Cardiac muscle cell (in vitro differentiated cells and primary cell): Measurements from ENCODE around the gene CCSER1. TPM values are rescaled to one million over a fixed set of nuclear protein-coding genes. Genes with fewer than 3 reads are reported as not detected.

ENCODE experiments used
- DNase-seq, 2 donors: peaks; one replicate each; pipeline versions ENCODE4 v3.0.0 to v3.0.0-alpha.2; 2010 to 2017; ENCODE audit warnings: low read depth in 1 of 2, low spot score in 1 of 2
- H3K27ac ChIP-seq: fragments of 200-600 bp; sonication (generic); 2 replicates; pipeline ENCODE4 v1.5.1; 2016
- H3K27me3 ChIP-seq: fragments of 200-600 bp; sonication (generic); 2 replicates; pipeline ENCODE4 v1.6.0; 2016; ENCODE audit warnings: control low read depth
- H3K36me3 ChIP-seq: fragments of 200-600 bp; sonication (generic); 2 replicates; pipeline ENCODE4 v1.5.1; 2016; ENCODE audit warnings: control low read depth
- H3K4me1 ChIP-seq: fragments of 200-600 bp; sonication (generic); 2 replicates; pipeline ENCODE4 v1.8.1; 2017; ENCODE audit warnings: low read depth, mild to moderate bottlenecking, mixed run types
- H3K4me3 ChIP-seq: fragments of 200-600 bp; sonication (generic); 2 replicates; pipeline ENCODE4 v1.5.1; 2016; ENCODE audit warnings: mild to moderate bottlenecking
- H3K9me3 ChIP-seq: fragments of 200-600 bp; sonication (generic); 2 replicates; pipeline ENCODE4 v1.5.1; 2017; ENCODE audit warnings: low read depth, mild to moderate bottlenecking, control low read depth
- CTCF ChIP-seq: IDR thresholded peaks from 2 replicates; pipeline ENCODE4 v1.5.1; 2012; ENCODE audit warnings: low read depth, mild to moderate bottlenecking, low read length
- polyA plus RNA-seq: library from polyadenylated mRNA; unstranded; fragments of >200 nt; fragmentation: Nextera tagmentation; extraction: Ambion mirVana; gene quantifications from 2 replicates; pipeline ENCODE4 v1.2.1, GENCODE V29; 2016
- total RNA-seq: library from RNA; depleted of rRNA; stranded (reverse); fragments of >200 nt; gene quantifications from 2 replicates; pipeline ENCODE4 v1.2.3, GENCODE V29; 2016

The CCSER1 gene
- total and polyA plus RNA-seq, 2 experiments from 2014 or later = 0.77 to 3.6 TPM

GRCh38 chr4:90425893-90426292 lies 298.7 kb downstream of the CCSER1 start:
- Histone ChIP-seq H3K27me3 (no peaks in the 10 kb centered on the region), H3K9me3 (no peaks in the 10 kb centered on the region), H3K27ac (no peak overlapping the region), H3K36me3 (no peaks in the 10 kb centered on the region), H3K4me3 (no peak overlapping the region), H3K4me1 (no peaks in the 10 kb centered on the region)
- DNase-seq = no peak
- TF ChIP-seq CTCF = no peak

- DNase-seq = no peak
- Histone ChIP-seq H3K4me1 (no peaks in the 10 kb centered on the region), H3K9me3 (no peaks in the 10 kb centered on the region), H3K27ac (no peak overlapping the region), H3K36me3 (no peaks in the 10 kb centered on the region), H3K27me3 (no peaks in the 10 kb centered on the region), H3K4me3 (no peak overlapping the region)
- no peak for TF ChIP-seq CTCF
Observed at GRCh38 chr4:90438522-90438921, 311.3 kb downstream of the CCSER1 start.

GRCh38 chr4:90441770-90442169 lies 314.6 kb downstream of the CCSER1 start:
- Histone ChIP-seq H3K27ac (no peak overlapping the region), H3K4me3 (no peak overlapping the region), H3K4me1 (no peaks in the 10 kb centered on the region), H3K27me3 (no peaks in the 10 kb centered on the region), H3K36me3 (no peaks in the 10 kb centered on the region), H3K9me3 (no peaks in the 10 kb centered on the region)
- TF ChIP-seq CTCF = no peak
- DNase-seq = no peak

- Histone ChIP-seq H3K36me3 (no peaks in the 10 kb centered on the region), H3K9me3 (no peaks in the 10 kb centered on the region), H3K27me3 (no peaks in the 10 kb centered on the region), H3K4me1 (no peaks in the 10 kb centered on the region), H3K4me3 (no peak overlapping the region), H3K27ac (no peak overlapping the region)
- TF ChIP-seq CTCF = no peak
- no peak for DNase-seq
Observed at GRCh38 chr4:90442619-90443018, 315.4 kb downstream of the CCSER1 start.

- H3K27me3 ChIP-seq = no peaks in the 10 kb centered on the region
- no peaks in the 10 kb centered on the region for H3K4me1 ChIP-seq
- H3K27ac ChIP-seq = no peak overlapping the region
- no peaks in the 10 kb centered on the region for H3K9me3 ChIP-seq
- TF ChIP-seq CTCF = no peak
- H3K4me3 ChIP-seq = no peak overlapping the region
- no peaks in the 10 kb centered on the region for H3K36me3 ChIP-seq
- DNase-seq = no peak
Observed at GRCh38 chr4:90443231-90443630, 316.0 kb downstream of the CCSER1 start.

GRCh38 chr4:90444904-90445303 lies 317.7 kb downstream of the CCSER1 start:
- DNase-seq = no peak
- TF ChIP-seq CTCF = no peak
- Histone ChIP-seq H3K27me3 (no peaks in the 10 kb centered on the region), H3K27ac (no peak overlapping the region), H3K36me3 (no peaks in the 10 kb centered on the region), H3K4me3 (no peak overlapping the region), H3K4me1 (no peaks in the 10 kb centered on the region), H3K9me3 (no peaks in the 10 kb centered on the region)
